HG03575 (cell line): Measurements from ENCODE around the gene LGI4.

Experiments
- ATAC-seq: cut with Tn5 transposase; IDR thresholded peaks from one replicate; pipeline ENCODE4 v1.9.1; 2021; ENCODE audit not compliant: unreplicated experiment, insufficient number of reproducible peaks, low FRiP score; ENCODE audit errors: extremely low read depth

LGI4 gene

GRCh38 chr19:35076026-35076370, 58.9 kb downstream of the LGI4 start:
- ATAC-seq = no peak

GRCh38 chr19:35075202-35076025, 59.4 kb downstream of the LGI4 start:
- ATAC-seq = no peak
